Esophagus squamous epithelium (tissue), 4 donors: ENCODE data around the gene ACAP2.

Source experiments
- CTCF ChIP-seq, 6 experiments: fragments of 450-650 bp in 4 of 6; fragments of 200-600 bp in 2 of 6; sonication (generic) in 2 of 6; IDR thresholded peaks; one replicate each; pipeline ENCODE4 v1.5.1; 2016 to 2019; ENCODE audit warnings: antibody characterized with exemption in 6 of 6, mild to moderate bottlenecking in 4 of 6, moderate library complexity in 4 of 6
- POLR2A ChIP-seq, 4 donors: fragments of 450-650 bp; IDR thresholded peaks; one replicate each; pipeline ENCODE4 v1.6.1; 2017; ENCODE audit warnings: antibody characterized with exemption in 4 of 4, mild to moderate bottlenecking in 4 of 4, moderate library complexity in 3 of 4

GRCh38 chr3:195236801-195237570 lies 205.8 kb downstream of the ACAP2 start:
- TF ChIP-seq CTCF (IDR thresholded peaks at IDR 0.05): no peak
- no peak for TF ChIP-seq POLR2A (IDR thresholded peaks at IDR 0.05)
